ENCODE results near the gene IL1RAPL2. TPM values are rescaled to one million over a fixed set of nuclear protein-coding genes. Genes with fewer than 3 reads are reported as not detected.

Gene IL1RAPL2
- polyA plus RNA-seq, 3 donors, result not detected

DNA sequence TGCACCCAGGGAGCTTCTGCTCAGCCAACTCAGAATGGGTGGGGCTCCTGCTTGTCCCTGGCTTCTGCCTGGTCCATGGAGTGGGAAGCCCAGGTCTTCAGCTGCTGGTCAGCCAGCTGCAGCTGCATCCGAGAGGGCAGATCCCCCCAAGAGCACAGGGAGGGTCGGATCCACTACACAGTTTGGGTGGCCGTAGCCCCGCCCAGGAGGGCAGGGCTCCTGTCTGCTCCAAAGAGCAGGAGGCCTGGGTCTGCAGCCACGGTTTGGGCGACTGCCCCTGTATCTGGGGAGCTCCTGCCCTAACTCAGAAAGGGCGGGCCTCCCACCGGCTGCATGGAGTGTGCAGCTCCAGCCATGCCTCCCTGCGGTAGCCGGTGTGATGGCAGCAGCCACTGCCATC lies 485.4 kb downstream of the IL1RAPL2 start:
- Mint-ChIP-seq H3K27ac (no peak overlapping the region), H3K36me3 (no peaks in the 10 kb centered on the region), H3K4me1 (no peaks in the 10 kb centered on the region), H3K9me3 (peaks cover 0 to 16% (median 0%) of the 10 kb centered on the region in 7 donors), H3K27me3 (ENCODE audit: low read depth in 3 of 3) (peaks cover 0 to 2% (median 0%) of the 10 kb centered on the region in 3 donors), H3K4me3 (no peak overlapping the region)
- intact Hi-C loops (cut with micrococcal nuclease), result no loop called here
- Histone ChIP-seq H3K9ac (ENCODE audit: insufficient read depth, low read length, poor library complexity, severe bottlenecking) (no peak overlapping the region), H2AFZ (ENCODE audit: insufficient read depth, low read depth, low read length, poor library complexity, severe bottlenecking) (no peak overlapping the region), H4K20me1 (ENCODE audit: insufficient read depth, low read length) (no peaks in the 10 kb centered on the region), H3K27me3 (ENCODE audit: control insufficient read depth in 2 of 2, insufficient read depth in 2 of 2, low read length in 2 of 2) (no peaks in the 10 kb centered on the region), H3K4me2 (replicated peaks; ENCODE audit: extremely low read depth, low read length, poor library complexity, severe bottlenecking) (no peak overlapping the region), H3K36me3 (replicated peaks in 1 of 2; ENCODE audit: control insufficient read depth in 1 of 2, insufficient read depth in 2 of 2, low read length in 2 of 2) (no peaks in the 10 kb centered on the region), H3K4me3 (replicated peaks in 1 of 3; ENCODE audit: low read depth in 2 of 3, low read length in 3 of 3) (no peak overlapping the region), H3K4me1 (ENCODE audit: control insufficient read depth in 1 of 2, insufficient read depth in 2 of 2, low read length in 2 of 2) (no peaks in the 10 kb centered on the region), H3K27ac (ENCODE audit: low read depth in 1 of 2, low read length in 2 of 2) (no peak overlapping the region), H3K9me3 (replicated peaks in 1 of 2; ENCODE audit: control insufficient read depth in 1 of 2, insufficient read depth in 1 of 2, low read length in 2 of 2) (peaks cover 0 to 11% of the 10 kb centered on the region in 2 donors), H3K79me2 (ENCODE audit: insufficient read depth, low read length) (no peaks in the 10 kb centered on the region)
- WGBS (ENCODE audit: insufficient coverage), result 83% methylated on average over 1 of the region's 10 CpGs
- DNase-seq, result no peak
- no peak for TF ChIP-seq CTCF (IDR thresholded peaks at IDR 0.05)

- H3K27ac Mint-ChIP-seq, result no peak overlapping the region
- no CpG with 5 or more reads among the region's 2 CpGs for WGBS (ENCODE audit: insufficient coverage)
- H2AFZ ChIP-seq (ENCODE audit: insufficient read depth, low read depth, low read length, poor library complexity, severe bottlenecking), result no peak overlapping the region
- no peak overlapping the region for H3K27ac ChIP-seq (ENCODE audit: low read depth in 1 of 2, low read length in 2 of 2)
- peaks cover 0 to 11% of the 10 kb centered on the region in 2 donors for H3K9me3 ChIP-seq (replicated peaks in 1 of 2; ENCODE audit: control insufficient read depth in 1 of 2, insufficient read depth in 1 of 2, low read length in 2 of 2)
- no peaks in the 10 kb centered on the region for H3K36me3 ChIP-seq (replicated peaks in 1 of 2; ENCODE audit: control insufficient read depth in 1 of 2, insufficient read depth in 2 of 2, low read length in 2 of 2)
- TF ChIP-seq CTCF (IDR thresholded peaks at IDR 0.05), result no peak
- H3K4me2 ChIP-seq (replicated peaks; ENCODE audit: extremely low read depth, low read length, poor library complexity, severe bottlenecking), result no peak overlapping the region
- no peaks in the 10 kb centered on the region for H3K79me2 ChIP-seq (ENCODE audit: insufficient read depth, low read length)
- intact Hi-C loops (cut with micrococcal nuclease), result no loop called here
- H3K9ac ChIP-seq (ENCODE audit: insufficient read depth, low read length, poor library complexity, severe bottlenecking), result no peak overlapping the region
- H3K4me3 ChIP-seq (replicated peaks in 1 of 3; ENCODE audit: low read depth in 2 of 3, low read length in 3 of 3), result no peak overlapping the region
- no peak overlapping the region for H3K4me3 Mint-ChIP-seq
- peaks cover 0 to 14% (median 0%) of the 10 kb centered on the region in 7 donors for H3K9me3 Mint-ChIP-seq
- no peaks in the 10 kb centered on the region for H3K27me3 ChIP-seq (ENCODE audit: control insufficient read depth in 2 of 2, insufficient read depth in 2 of 2, low read length in 2 of 2)
- no peaks in the 10 kb centered on the region for H3K27me3 Mint-ChIP-seq (ENCODE audit: low read depth in 3 of 3)
- H3K36me3 Mint-ChIP-seq, result no peaks in the 10 kb centered on the region
- no peaks in the 10 kb centered on the region for H4K20me1 ChIP-seq (ENCODE audit: insufficient read depth, low read length)
- no peak for DNase-seq
- H3K4me1 ChIP-seq (ENCODE audit: control insufficient read depth in 1 of 2, insufficient read depth in 2 of 2, low read length in 2 of 2), result no peaks in the 10 kb centered on the region
- no peaks in the 10 kb centered on the region for H3K4me1 Mint-ChIP-seq
These were observed 486.9 kb downstream of the IL1RAPL2 start for GRCh38 chrX:105052926-105053325.
